Measurements from ENCODE around the gene NPAS3.

Gene NPAS3

GRCh38 chr14:33774161-33774560 is 835.5 kb downstream of the NPAS3 start:
- H3K4me3 ChIP-seq (replicated peaks; ENCODE audit: low read depth, low read length) = no peak overlapping the region
- no peak for TF ChIP-seq CTCF (IDR thresholded peaks at IDR 0.05; ENCODE audit: low read depth, low read length, missing control alignments)
- no peak for DNase-seq (ENCODE audit: extremely low read depth, low read depth)

GRCh38 chr14:33774723-33775470 is 836.2 kb downstream of the NPAS3 start:
- no peak for TF ChIP-seq CTCF (IDR thresholded peaks at IDR 0.05; ENCODE audit: low read depth, low read length, missing control alignments)
- no peak overlapping the region for H3K4me3 ChIP-seq (replicated peaks; ENCODE audit: low read depth, low read length)
- DNase-seq (ENCODE audit: extremely low read depth, low read depth) = no peak

- no peak for DNase-seq (ENCODE audit: extremely low read depth, low read depth)
- TF ChIP-seq CTCF (IDR thresholded peaks at IDR 0.05; ENCODE audit: low read depth, low read length, missing control alignments) = no peak
- H3K4me3 ChIP-seq (replicated peaks; ENCODE audit: low read depth, low read length) = no peak overlapping the region
These were observed 838.2 kb downstream of the NPAS3 start for GRCh38 chr14:33776871-33777270.

GRCh38 chr14:33777681-33778080 is 839.0 kb downstream of the NPAS3 start:
- H3K4me3 ChIP-seq (replicated peaks; ENCODE audit: low read depth, low read length) = no peak overlapping the region
- peak; percentile 6 for DNase-seq (ENCODE audit: extremely low read depth, low read depth)
- no peak for TF ChIP-seq CTCF (IDR thresholded peaks at IDR 0.05; ENCODE audit: low read depth, low read length, missing control alignments)

- DNase-seq (ENCODE audit: extremely low read depth, low read depth) = no peak
- TF ChIP-seq CTCF (IDR thresholded peaks at IDR 0.05; ENCODE audit: low read depth, low read length, missing control alignments) = no peak
- no peak overlapping the region for H3K4me3 ChIP-seq (replicated peaks; ENCODE audit: low read depth, low read length)
These were observed 841.4 kb downstream of the NPAS3 start for GRCh38 chr14:33780035-33780434.

- no peak overlapping the region for H3K4me3 ChIP-seq (replicated peaks; ENCODE audit: low read depth, low read length)
- DNase-seq (ENCODE audit: extremely low read depth, low read depth) = peak; percentile 17
- no peak for TF ChIP-seq CTCF (IDR thresholded peaks at IDR 0.05; ENCODE audit: low read depth, low read length, missing control alignments)
These were observed 842.6 kb downstream of the NPAS3 start for GRCh38 chr14:33781236-33781635.

- no peak for TF ChIP-seq CTCF (IDR thresholded peaks at IDR 0.05; ENCODE audit: low read depth, low read length, missing control alignments)
- no peak for DNase-seq (ENCODE audit: extremely low read depth, low read depth)
- no peak overlapping the region for H3K4me3 ChIP-seq (replicated peaks; ENCODE audit: low read depth, low read length)
These were observed 844.2 kb downstream of the NPAS3 start for GRCh38 chr14:33782923-33783322.
